Loucy (cell line): ENCODE measurements around the gene PLPP4.

Experiments
- CTCF ChIP-seq: fragments of 200-600 bp; sonication (generic); conservative IDR thresholded peaks from 2 replicates; pipeline ENCODE4 v1.5.1; 2014; ENCODE audit warnings: mild to moderate bottlenecking, antibody characterized with exemption, low read length
- EZH2phosphoT487 ChIP-seq: fragments of 200-600 bp; IDR thresholded peaks from 2 replicates; pipeline ENCODE4 v1.6.1; 2018; ENCODE audit warnings: antibody characterized with exemption, mild to moderate bottlenecking, moderate library complexity, borderline replicate concordance

- TF ChIP-seq CTCF (no peak), EZH2phosphoT487 (no peak)
Measured at GRCh38 chr10:120516426-120516825, 59.4 kb downstream of the PLPP4 start.
